GM18520 (cell line): ENCODE results near the gene KCNMB2.

Experiments used
- ATAC-seq: cut with Tn5 transposase; IDR thresholded peaks from one replicate; pipeline ENCODE4 v1.9.1; 2021; ENCODE audit not compliant: unreplicated experiment

Gene KCNMB2

DNA sequence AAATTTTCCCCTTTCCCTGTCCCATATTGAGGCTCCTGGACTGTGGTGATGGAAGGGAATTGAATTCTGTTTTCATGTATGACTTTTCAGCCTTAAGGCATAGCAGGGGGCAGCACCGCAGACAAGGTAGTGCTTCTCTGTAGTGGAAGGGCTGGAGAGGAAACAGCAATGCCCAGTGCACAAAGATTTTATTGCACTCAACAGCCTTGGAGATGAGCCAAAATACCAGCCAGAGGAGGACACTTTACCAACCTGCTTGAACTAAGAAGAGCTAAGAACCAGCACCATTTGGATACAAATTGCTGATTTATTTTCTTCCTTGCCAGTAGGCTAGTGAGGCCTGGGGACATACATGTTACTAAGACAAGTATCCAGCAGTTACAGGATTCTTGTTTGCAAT lies 98.7 kb downstream of the KCNMB2 start:
- ATAC-seq: no peak

DNA sequence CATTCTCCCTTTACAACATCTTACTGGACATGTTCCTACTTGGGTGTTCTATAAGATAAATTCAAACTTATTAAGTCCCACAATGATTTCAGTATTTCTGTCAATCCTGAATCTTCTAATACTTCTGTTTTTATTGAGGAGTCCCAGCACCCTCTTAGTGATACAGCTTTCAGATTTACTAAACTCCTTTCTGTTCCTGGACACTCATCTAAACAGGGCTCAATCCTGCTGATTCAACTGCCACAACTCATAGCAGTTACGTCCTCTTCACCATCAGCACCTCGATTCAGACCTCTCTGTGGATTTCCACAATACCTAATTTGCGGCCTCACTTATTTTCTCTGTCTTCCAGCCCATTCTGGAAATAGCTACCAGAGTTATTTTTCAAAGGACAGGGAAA lies 101.6 kb downstream of the KCNMB2 start:
- no peak for ATAC-seq

DNA sequence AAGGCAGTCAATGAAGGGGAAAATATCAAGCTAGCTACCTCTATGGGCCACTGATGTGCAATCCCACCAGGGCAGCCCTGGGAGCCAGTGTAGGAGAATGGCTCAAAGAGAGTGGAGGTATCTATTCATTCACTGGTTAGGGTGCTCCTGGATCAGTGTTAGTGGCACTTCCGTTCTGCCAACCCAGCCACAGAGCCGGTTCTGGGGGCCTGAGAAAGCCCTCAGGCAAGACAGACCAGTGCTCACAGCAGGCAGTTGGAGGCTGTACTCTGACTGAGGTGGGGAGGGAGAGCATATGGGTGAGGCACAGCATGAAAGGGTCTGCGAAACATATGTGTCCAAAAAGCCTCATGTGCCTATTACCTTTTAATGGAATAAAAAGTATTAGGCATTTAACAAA lies 109.3 kb downstream of the KCNMB2 start:
- no peak for ATAC-seq

DNA sequence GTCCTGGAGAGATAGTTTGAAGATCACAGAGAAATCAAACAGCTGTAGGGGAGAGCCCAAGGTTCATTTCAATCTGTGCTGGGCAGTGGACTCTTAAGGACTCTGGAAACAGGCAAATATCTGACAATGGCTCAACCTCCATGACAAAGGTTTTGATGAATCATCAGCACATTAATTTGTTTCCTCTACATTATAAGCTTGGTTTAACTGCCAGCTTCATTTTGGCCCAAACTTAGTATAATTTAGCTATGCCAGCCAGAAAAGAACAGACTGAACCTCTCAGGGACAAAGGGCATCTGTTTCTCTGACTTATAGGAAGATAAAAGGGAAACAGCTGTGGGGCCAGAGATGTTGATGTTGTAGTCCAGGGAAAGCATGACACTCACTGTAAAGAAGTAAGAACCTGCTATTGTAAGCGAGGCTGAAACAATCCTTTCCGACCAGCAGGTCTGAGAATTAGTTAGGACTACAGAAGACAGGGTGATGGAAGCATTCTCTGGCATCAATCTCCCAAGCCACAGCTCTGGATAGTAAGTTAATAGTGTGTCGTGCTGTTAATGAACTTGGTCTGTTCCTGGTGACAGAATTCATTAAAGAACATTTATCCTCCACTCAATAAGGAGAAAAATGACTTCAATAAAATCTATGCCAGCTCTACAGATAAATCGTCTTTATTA lies 110.1 kb downstream of the KCNMB2 start:
- ATAC-seq: no peak

DNA sequence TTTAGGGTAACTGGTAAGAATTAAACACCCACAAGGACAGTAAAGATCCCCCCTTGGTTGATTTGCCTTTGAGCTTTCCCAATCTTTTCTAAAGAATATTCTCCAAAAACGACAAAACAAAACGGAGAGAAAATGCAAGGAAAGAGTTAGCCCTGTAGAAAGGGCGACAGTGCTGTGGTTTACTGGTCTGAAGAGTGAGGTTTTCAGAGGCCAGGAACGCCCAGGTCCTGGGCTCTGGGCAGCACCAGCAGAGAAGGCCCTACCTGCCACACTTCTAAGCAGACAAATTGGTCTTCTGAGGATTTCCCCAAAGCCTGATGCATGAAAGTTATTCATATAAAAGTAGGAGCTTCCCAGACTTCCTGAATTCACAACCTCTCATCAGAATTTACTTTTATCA lies 119.3 kb downstream of the KCNMB2 start:
- ATAC-seq: no peak

DNA sequence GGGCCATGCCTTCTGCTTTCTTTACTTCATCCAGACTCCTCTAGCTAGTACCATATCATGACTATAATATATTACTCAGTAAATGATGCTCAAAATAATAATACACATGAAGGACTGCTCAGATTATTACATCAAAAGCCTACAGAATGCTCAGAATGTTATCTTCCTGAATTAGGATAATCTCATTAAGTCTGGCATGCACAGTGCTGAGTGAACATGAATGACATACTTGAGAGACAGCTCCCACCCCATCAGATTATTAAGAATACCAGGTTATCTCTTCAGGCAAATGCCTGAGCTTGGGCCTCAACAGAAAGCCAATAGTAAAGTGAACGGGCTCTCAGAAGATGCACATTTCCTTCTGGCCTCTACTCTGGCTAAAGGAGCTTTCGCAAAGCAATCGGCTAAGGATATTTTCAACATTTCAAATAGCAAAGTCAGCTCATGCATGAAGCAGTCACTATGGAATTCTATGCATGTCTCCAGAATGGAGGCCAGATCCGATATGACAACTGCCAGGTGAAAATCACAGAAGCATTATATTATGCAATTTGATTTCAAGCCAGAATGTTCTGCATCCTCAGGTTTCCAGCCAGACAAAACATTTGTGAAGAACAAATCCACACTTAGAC lies 122.6 kb downstream of the KCNMB2 start:
- ATAC-seq: no peak

DNA sequence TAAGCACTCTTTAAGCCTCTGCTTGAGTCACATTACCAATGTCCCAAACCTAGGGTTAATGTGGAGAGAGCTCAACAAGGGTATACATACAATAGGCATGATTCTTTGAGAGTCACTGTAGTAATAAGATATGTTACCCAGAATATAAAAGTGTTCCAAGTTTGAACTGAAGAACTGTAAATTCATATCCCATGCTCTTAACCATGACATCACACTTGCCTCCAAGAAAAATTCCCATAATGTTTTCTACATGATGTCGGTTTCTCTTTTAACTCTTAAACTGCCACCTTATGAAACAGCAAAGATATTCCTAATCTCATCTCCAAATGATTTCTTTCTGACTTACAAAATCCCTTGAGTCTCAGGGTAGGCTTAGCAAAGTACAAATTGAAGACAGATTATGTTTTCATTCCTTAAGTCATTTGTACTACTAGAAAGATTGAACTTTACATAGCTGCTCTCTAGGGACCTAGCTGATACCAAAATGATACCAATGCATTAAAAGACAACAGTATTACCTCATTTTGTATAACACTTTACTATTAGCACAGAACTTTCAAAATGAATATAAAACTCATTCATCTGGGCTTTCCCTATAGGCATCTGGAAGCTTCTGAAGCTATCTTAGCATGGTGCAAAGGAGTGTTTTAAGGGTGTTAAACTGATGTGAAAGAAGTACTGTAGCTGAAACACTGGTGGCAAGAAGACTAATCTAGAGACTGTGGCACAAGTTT lies 127.1 kb downstream of the KCNMB2 start:
- peak; percentile 85 for ATAC-seq

DNA sequence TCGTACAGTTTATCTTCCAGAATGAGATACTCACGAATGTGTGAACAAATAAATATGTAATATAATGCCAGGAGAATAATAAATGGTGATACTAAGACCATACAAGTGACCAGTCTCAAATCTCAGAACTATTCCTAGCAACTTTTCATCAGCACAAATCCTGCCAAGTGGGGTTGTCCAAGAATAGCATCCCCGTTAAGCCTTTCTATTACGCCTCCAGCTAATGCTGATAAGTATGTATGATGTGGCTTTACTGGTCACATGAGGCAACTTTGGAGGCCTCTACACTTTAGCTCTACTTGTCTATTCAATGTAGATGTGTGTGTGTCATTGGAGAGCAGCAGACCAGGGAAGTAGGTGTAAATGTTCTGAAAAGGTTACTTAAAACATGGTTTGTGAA lies 129.5 kb downstream of the KCNMB2 start:
- no peak for ATAC-seq

DNA sequence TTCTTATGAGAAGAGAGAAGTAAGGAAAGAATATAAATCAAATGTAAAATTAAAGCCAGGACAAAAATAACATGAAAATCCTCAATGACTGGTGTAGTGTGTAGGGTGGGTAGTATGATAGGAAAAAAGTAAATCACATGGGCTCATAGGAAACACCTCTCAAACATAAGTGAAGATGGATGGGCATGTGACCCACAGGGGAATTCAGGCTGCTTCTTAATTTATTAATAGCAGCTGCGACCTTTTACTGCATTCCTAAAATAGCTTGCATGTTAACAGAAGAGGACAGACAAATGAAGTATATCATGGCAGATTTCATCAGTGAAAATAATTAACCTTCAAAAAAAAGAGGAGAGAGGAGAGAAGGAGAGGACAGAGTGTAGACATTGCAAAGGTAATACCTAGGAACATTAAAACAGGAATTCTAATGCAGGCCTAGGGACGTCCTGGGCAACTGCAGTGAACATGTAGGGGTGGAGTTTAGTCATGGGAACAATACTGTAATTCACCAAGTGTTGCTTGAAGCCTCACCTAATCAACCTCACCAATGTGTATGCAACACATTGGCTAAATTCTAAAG lies 132.9 kb downstream of the KCNMB2 start:
- no peak for ATAC-seq

DNA sequence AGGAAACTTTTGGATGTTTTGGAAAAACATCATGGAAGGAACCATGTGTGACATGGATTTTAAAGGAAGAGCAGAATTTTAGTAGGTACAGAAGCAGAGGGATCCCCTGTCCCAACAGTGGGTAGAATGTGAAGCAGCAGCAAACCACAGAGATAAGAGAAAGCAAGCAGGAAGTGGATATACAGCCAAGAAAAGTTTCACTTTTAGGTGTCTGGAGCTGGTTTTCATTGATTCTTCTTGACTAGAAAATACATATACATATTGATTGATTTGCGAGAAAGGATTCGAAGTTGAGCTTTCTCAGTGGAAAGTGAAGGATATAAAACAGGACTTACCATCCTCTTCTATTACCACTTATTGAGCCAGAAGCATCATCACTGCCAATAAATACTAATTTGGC lies 133.5 kb downstream of the KCNMB2 start:
- no peak for ATAC-seq

DNA sequence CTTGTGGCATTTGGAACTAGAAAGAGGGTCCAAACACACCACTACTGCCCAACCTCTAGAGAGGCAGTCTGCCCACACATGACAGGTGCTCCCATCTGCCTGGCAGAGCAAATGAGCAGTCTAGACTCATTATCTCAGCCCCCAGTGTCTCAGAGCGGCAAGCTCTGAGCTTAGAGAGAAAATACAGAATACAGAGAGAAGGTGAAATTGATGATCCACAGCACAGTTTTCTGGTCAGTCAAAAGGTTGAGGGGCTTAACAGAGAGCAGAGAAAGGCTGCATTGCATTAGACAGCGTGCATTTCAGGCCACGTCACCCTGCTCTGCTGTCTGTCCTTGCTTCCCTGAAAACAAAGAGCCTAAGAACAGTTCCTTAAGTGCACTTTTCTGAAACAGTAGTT lies 135.1 kb downstream of the KCNMB2 start:
- ATAC-seq: no peak

DNA sequence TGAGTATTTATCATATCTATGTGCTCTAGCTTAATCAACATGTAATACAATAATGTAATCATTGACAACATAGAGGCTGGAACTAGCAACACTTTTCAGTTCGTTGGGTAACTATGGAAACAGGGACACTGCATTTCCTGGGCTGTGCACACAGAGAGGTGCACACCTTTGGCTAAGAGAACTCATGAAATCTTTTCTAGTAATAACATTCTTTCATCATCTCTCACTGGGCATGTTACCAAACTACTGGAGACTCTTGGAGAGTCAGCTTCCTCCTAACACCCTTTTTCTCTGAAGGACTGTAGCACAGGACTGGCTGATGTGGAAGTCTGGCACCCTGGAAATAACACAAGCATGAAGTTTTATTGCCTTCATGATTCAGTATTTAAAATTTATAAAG lies 135.6 kb downstream of the KCNMB2 start:
- ATAC-seq: no peak

DNA sequence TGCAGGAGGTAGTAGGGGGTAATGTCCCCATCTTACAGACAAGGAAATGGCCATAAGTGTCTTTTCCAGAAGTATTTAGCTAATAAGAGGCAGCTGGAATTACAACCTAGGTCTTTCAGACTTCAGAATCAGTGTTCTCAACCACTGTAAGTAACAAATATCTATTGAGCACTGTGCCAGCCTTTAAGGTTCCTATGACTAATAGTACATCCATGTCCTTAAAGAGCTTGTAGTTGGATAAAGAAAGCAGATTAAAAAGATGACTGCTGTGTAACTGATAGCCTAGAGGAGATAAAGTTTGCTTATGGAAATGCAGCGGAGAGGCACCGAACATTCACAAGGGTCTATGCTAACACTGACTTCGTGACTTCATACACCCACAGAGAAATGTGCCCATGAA lies 136.0 kb downstream of the KCNMB2 start:
- ATAC-seq: no peak

DNA sequence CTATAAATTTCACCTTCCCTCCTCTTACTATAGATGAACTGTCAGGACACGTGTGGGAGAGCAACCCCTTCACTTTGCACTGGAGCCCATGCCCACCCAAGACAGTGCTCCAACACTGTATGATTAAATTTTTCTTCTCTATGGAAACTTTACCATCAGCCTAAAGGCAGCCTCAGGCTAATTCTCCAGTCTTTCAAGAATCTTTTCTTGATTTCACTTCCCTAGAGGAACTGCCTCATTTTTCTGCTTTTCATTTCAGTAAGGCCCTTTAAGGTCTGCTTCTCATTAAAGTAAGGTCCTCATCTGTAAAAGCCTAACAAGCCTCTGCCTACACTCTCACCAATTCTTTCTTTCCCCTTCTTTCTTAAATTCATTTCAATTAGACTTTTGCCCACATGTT lies 137.3 kb downstream of the KCNMB2 start:
- ATAC-seq: no peak

DNA sequence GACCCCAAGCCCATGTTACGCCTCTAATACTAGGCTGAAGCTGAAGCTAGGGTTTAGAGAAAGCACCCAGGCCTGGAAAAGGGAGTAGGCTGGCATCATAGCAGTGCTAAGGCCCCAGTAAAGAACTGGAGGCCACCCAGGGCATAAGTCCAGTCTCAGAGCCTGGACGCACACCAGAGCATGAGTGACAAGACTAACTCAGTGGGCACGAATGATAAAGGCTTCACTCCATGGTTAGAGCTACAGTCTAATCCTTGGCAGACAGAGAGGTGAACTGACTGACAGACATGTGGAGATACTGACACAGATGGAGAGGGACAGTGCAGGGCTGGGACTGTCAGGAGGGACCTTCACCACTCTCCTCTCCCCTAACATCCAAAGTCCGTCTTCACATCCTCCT lies 139.8 kb downstream of the KCNMB2 start:
- no peak for ATAC-seq

DNA sequence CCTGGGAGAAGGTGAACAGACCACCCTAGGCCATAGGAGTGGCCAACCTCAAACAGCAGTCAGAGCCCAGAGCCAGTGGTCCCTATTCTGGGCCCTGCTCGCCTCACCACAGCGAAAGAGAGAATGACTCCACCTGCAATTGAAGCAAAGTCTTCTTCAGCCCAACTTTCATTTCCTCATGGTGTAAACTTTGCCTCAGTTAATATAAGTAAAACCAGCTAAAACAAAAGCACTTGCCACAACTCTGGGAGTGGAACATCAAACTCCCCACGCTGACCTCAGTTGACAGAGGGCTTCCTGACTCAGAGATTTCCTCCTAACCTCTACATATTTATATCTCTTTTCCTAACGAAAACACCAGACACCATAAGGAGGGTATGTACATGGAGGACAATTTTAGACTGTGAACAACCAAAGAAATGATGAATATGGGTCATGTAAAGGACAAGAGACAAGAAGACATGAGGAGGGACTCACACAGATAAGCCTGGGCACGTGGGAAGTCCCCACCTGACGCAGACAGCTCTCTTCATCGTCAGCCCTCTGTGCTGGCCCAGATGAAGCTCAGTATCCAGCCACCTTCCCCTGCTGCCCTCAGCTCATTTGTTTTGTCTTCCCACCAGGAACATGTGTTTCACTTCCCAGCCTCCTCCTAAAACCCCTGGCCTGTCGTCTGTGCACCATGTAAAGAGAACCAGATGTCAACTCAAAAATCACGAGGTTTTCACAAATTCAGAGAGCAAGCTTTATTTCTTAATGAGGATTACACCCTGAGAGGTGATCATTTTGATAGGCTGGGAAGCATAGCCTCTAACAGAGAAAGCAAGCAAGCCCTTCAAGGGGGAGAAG lies 140.9 kb downstream of the KCNMB2 start:
- no peak for ATAC-seq

DNA sequence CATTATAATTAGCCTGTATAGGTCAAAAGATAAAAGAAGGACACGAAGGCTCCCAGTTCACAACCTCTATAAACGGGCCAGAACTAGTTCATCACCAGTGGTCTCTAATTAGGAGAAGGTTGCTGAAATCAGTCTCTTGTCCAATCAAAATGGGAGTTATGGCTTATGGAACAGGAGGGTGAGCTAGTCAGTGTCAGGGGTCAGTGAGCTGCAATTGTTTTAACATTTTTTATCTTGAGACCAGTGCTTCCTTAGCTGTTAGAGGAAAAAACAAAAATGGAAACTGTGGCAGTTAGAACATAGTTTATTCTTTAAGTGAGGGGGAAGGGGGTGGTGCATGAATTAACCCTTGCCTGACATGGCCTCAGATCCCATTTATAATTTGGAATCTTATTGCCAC lies 141.7 kb downstream of the KCNMB2 start:
- no peak for ATAC-seq

DNA sequence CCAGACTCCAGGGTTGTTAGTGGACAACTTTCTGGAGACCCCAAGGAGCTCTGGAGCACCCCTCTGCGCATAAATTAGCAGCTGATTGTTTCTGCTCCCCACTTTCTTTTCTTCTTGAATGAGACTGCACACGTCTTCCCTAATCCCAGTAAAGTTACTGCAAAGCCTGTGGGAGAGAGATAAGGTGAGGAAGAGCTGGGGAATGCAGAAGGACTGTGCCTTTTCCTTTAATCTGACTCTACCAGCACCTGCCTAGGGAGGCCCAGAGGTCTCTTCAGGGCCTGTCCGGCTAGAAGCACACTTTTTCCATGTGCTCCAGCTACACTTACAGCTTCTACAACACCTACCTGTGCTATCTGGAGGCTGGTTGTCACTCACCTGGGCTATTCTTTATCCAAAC lies 143.8 kb downstream of the KCNMB2 start:
- no peak for ATAC-seq

DNA sequence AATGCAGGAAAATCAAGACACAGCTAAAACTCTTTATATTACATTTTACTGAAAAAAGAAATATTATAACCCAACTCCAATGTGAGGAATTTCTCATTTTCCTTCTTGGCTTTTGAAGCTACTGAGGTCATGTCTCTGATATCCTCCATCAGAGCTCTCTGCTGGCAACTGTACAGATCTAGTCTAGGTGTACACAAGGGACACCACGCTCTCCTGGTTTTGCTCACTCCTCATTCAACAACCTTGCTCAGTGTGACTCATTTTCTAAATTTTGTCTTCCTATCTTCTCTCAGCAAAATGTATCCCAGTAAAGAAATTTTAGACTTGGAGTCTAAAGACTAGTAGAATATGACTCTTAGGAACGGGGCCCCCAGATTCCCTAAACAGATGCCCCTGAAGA lies 144.3 kb downstream of the KCNMB2 start:
- no peak for ATAC-seq

DNA sequence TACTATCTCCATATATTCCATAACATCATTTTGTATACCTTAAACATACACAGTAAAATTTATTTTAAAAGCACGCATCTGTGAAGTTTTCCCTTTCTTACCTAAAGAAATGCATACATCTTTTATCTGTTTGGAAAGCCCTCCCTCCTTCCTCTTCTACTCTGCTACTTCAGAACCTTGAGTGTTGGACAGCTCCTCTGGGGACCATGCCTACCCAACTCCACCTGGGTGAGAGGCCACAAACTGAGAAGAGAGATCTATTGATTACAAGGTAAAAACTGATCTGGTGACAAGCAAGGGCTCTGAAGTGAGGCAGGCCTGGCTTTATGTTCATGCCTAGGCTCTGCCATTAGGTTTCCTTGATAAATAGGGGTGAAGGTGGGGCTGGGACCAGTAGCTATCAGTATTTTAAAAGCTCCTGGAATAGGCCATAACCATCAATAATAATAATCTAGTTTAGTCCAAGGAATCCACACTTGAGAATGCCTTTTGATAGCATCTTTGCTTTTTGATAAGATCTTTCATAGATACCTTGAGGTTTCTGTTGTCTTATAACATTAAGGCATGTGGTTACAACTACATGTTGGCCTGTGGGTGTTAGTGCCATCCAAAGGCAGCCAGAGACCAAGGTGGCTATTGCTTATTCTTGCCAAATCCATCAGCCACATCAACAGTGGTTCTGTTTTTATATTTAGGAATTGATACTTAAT lies 148.8 kb downstream of the KCNMB2 start:
- no peak for ATAC-seq

DNA sequence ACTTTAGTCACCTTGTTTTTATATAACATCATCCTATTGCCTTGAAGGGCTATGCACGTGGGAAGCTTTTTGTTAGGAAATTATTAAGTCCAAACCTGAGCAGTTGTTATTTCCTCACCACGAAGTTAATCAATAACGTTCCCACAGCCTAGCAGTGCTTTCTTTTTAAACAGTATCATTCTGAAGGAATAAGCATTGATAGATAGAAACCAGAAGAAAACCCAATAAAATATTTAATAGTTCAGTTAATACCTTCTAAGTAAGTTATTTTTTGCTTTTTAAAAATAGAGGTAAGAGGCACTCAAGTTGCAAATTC lies 149.3 kb downstream of the KCNMB2 start:
- no peak for ATAC-seq
